Stomach (tissue), 4 donors: ENCODE measurements around the gene ADAMTS12.

ENCODE experiments used
- POLR2A ChIP-seq, 4 donors: fragments of 450-650 bp; IDR thresholded peaks; one replicate each; pipeline ENCODE4 v1.6.1; 2016; ENCODE audit warnings: antibody characterized with exemption in 4 of 4, control low read depth in 2 of 4, mild to moderate bottlenecking in 1 of 4, moderate library complexity in 1 of 4
- POLR2AphosphoS5 ChIP-seq, 3 donors: sonication (generic); formaldehyde crosslinking; IDR thresholded peaks; one replicate each; pipeline ENCODE4 v1.6.1; 2016; ENCODE audit warnings: antibody characterized with exemption in 3 of 3
- TF ChIP-seq, protein P1 (sequence below), 7 experiments: fragments of 450-650 bp in 4 of 7; fragments of 200-600 bp in 3 of 7; sonication (generic) in 3 of 7; IDR thresholded peaks; one replicate each; pipeline ENCODE4 v1.5.1; 2016 to 2019; ENCODE audit warnings: antibody characterized with exemption in 7 of 7, control low read depth in 2 of 7, mild to moderate bottlenecking in 1 of 7

DNA sequence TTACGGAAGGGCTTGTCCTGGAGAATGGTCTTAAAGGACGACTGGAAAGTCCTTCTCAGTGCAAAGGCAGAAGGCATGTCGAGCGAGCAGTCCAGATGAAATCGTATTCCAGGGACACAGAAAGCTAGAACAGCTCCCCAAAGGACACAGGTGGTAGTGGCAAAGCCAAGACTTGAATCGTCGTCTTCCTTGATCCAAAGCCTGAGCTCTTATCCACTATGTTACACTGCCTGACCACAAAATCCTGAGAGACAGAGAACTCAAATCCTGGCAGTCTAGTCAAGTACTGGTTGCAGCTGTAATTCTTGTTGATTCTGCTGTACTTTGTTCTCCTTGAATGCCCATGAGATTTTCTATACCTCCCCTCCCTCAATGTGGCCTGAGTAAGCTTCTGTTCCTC lies 252.3 kb downstream of the ADAMTS12 start:
- TF ChIP-seq, protein P1, sequence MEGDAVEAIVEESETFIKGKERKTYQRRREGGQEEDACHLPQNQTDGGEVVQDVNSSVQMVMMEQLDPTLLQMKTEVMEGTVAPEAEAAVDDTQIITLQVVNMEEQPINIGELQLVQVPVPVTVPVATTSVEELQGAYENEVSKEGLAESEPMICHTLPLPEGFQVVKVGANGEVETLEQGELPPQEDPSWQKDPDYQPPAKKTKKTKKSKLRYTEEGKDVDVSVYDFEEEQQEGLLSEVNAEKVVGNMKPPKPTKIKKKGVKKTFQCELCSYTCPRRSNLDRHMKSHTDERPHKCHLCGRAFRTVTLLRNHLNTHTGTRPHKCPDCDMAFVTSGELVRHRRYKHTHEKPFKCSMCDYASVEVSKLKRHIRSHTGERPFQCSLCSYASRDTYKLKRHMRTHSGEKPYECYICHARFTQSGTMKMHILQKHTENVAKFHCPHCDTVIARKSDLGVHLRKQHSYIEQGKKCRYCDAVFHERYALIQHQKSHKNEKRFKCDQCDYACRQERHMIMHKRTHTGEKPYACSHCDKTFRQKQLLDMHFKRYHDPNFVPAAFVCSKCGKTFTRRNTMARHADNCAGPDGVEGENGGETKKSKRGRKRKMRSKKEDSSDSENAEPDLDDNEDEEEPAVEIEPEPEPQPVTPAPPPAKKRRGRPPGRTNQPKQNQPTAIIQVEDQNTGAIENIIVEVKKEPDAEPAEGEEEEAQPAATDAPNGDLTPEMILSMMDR (IDR thresholded peaks at IDR 0.05), result no peak
- no peak for TF ChIP-seq POLR2AphosphoS5 (IDR thresholded peaks at IDR 0.05)
- TF ChIP-seq POLR2A (IDR thresholded peaks at IDR 0.05), result no peak
